ENCODE results near the gene DELE1.

DNA sequence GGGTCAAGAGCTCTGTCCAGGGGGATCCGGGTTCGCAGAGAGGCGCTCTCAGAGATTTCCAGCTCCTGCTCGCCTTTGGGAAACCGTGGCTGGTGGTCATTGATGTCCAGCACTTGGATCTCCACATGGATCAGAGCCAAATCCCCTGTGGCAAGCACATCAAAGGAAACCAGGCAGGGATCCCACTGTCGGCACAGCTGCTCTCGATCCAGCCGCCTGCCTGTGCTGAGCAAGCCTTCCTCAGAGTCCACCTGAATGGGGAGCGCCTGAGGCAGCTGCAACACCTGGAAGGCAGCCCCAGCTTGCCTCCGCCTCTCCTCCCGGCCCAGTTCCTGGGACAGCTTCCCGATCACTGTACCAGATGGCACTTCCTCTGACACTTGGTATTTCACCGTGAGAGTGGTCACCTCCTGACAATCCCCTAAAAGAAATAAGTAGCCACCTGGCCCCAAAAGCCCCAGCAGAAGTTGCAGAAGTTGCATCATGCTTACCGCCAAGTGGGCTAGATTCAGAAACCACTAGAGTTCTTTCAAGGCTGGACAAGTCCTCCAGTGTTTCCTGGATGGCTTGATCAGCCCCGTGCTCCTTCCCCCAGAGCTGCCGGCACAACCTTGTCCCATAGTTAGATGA, 33.8 kb downstream of the DELE1 start:
- TF ChIP-seq, protein P1, sequence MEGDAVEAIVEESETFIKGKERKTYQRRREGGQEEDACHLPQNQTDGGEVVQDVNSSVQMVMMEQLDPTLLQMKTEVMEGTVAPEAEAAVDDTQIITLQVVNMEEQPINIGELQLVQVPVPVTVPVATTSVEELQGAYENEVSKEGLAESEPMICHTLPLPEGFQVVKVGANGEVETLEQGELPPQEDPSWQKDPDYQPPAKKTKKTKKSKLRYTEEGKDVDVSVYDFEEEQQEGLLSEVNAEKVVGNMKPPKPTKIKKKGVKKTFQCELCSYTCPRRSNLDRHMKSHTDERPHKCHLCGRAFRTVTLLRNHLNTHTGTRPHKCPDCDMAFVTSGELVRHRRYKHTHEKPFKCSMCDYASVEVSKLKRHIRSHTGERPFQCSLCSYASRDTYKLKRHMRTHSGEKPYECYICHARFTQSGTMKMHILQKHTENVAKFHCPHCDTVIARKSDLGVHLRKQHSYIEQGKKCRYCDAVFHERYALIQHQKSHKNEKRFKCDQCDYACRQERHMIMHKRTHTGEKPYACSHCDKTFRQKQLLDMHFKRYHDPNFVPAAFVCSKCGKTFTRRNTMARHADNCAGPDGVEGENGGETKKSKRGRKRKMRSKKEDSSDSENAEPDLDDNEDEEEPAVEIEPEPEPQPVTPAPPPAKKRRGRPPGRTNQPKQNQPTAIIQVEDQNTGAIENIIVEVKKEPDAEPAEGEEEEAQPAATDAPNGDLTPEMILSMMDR (IDR thresholded peaks at IDR 0.05), result no peak
- TF ChIP-seq POLR2A (IDR thresholded peaks at IDR 0.05), result no peak

Data from heart left ventricle (tissue), 13 donors.